ENCODE results near the gene SCN1B.
"Not testable (repeated sequence)": the region's sequence is repeated elsewhere in the genome, so short reads cannot be mapped to it uniquely, and the experiment has no call there.

DNA sequence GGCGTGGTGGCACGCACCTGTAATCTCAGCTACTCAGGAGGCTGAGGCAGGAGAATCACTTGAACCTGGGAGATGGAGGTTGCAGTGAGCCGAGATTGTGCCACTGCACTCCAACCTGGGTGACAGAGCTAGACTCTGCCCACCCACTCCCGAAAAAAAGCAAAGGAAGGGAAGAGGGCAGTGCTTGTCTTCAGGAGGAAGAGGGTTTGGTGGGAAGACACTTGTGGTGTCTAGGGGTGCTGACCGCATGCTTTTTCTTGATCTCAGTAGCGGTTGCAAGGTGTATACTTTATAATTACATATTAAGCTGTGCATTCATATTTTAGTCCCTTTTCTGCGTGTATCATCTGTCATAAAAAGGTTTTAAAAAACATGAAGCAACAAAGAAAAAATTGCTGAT is 37.7 kb upstream of the SCN1B start:
- not testable (repeated sequence) for TF ChIP-seq POLR2AphosphoS5 (IDR thresholded peaks at IDR 0.05; ENCODE audit: low read depth, low read length); POLR2A (IDR thresholded peaks at IDR 0.05; ENCODE audit: low read depth, low read length); TAF1 (IDR thresholded peaks at IDR 0.05; ENCODE audit: borderline replicate concordance, low read depth, low read length)

Measured in GM12892 (cell line).